Prostate gland (tissue), 2 donors: ENCODE data around the gene RGS3. TPM values are rescaled to one million over a fixed set of nuclear protein-coding genes. Genes with fewer than 3 reads are reported as not detected.
"Not testable (repeated sequence)": the region's sequence is repeated elsewhere in the genome, so short reads cannot be mapped to it uniquely, and the experiment has no call there.

Experiments
- DNase-seq: peaks from one replicate; pipeline ENCODE4 v3.0.0-alpha.2; 2019; ENCODE audit warnings: low spot score
- H3K27ac ChIP-seq, 2 donors: fragments of 200-600 bp; sonication (generic); 2 replicates each; pipeline ENCODE4 v1.5.1; 2017 to 2019
- H3K27me3 ChIP-seq: fragments of 200-600 bp; sonication (generic); replicated peaks from 2 replicates; pipeline ENCODE4 v1.5.1; 2019; ENCODE audit not compliant: insufficient read depth
- H3K36me3 ChIP-seq, 2 donors: fragments of 200-600 bp; sonication (generic); 1 replicate in 1 of 2; 2 replicates in 1 of 2; pipeline versions ENCODE4 v1.5.1 to v1.8.1; 2017 to 2019
- H3K4me1 ChIP-seq: fragments of 200-600 bp; sonication (generic); replicated peaks from 2 replicates; pipeline ENCODE4 v1.5.1; 2019
- H3K4me3 ChIP-seq, 2 donors: fragments of 200-600 bp; sonication (generic); 2 replicates each; pipeline ENCODE4 v1.5.1; 2017 to 2019
- H3K9me3 ChIP-seq: fragments of 200-600 bp; sonication (generic); 2 replicates; pipeline ENCODE4 v1.5.1; 2017
- CTCF ChIP-seq, 4 experiments: fragments of 200-600 bp in 2 of 4; fragments of 450-650 bp in 2 of 4; sonication (generic) in 2 of 4; IDR thresholded peaks; 1 replicate in 3 of 4; 2 replicates in 1 of 4; pipeline ENCODE4 v1.5.1; 2016 to 2019; ENCODE audit warnings: antibody characterized with exemption in 4 of 4, mild to moderate bottlenecking in 2 of 4, moderate library complexity in 2 of 4
- POLR2A ChIP-seq: fragments of 450-650 bp; IDR thresholded peaks from one replicate; pipeline ENCODE4 v1.6.1; 2016; ENCODE audit warnings: antibody characterized with exemption, mild to moderate bottlenecking
- POLR2AphosphoS5 ChIP-seq: sonication (generic); formaldehyde crosslinking; IDR thresholded peaks from one replicate; pipeline ENCODE4 v1.6.1; 2017; ENCODE audit warnings: antibody characterized with exemption
- WGBS: methylation state at CpG from one replicate; pipeline ENCODE4 v1.1.5; 2018; 5-methylcytosine and 5-hydroxymethylcytosine counted together
- intact Hi-C: fragments of 100-400 bp; cut with DNase I; formaldehyde crosslinking; loops from one replicate; pipeline ENCODE4 v1.14.2; 2022
- total RNA-seq, 2 donors: library from RNA; depleted of rRNA; stranded (reverse); fragments of >200 nt; gene quantifications; one replicate each; pipeline ENCODE4 v1.1.0, GENCODE V29; 2016

Gene RGS3
- total RNA-seq, 2 donors from 2014 or later: 26.5 to 98.9 TPM

GRCh38 chr9:113431191-113431590, 32.3 kb upstream of the RGS3 start:
- TF ChIP-seq POLR2AphosphoS5 (no peak), POLR2A (no peak), CTCF (IDR thresholded peaks at IDR 0.05) (no peak)
- Histone ChIP-seq H3K36me3 (no peaks in the 10 kb centered on the region), H3K27me3 (no peaks in the 10 kb centered on the region), H3K4me3 (no peak overlapping the region), H3K27ac (no peak overlapping the region), H3K4me1 (no peaks in the 10 kb centered on the region), H3K9me3 (no peaks in the 10 kb centered on the region)
- DNase-seq: no peak
- intact Hi-C loops: no loop called here

- WGBS: 72% methylated on average over 4 of the region's 4 CpGs
- TF ChIP-seq POLR2AphosphoS5: no peak
- no peak for TF ChIP-seq POLR2A
- TF ChIP-seq CTCF (IDR thresholded peaks at IDR 0.05): no peak
- Histone ChIP-seq H3K27me3 (no peaks in the 10 kb centered on the region), H3K9me3 (no peaks in the 10 kb centered on the region), H3K27ac (no peak overlapping the region), H3K4me3 (no peak overlapping the region), H3K36me3 (no peaks in the 10 kb centered on the region), H3K4me1 (no peaks in the 10 kb centered on the region)
- DNase-seq: no peak
- intact Hi-C loops: no loop called here
Observed at GRCh38 chr9:113436728-113437515, 26.6 kb upstream of the RGS3 start.

- WGBS: 63% methylated on average over 1 of the region's 1 CpG
- H3K36me3 ChIP-seq, H3K4me1 ChIP-seq, H3K27me3 ChIP-seq, H3K9me3 ChIP-seq, H3K4me3 ChIP-seq, intact Hi-C loops, DNase-seq, H3K27ac ChIP-seq: not testable (repeated sequence)
Observed at GRCh38 chr9:113437716-113438115, 25.8 kb upstream of the RGS3 start.

GRCh38 chr9:113444736-113445135, 18.8 kb upstream of the RGS3 start:
- WGBS: 94% methylated on average over 2 of the region's 2 CpGs
- Histone ChIP-seq H3K9me3 (no peaks in the 10 kb centered on the region), H3K36me3 (no peaks in the 10 kb centered on the region), H3K4me3 (no peak overlapping the region), H3K4me1 (no peaks in the 10 kb centered on the region), H3K27ac (no peak overlapping the region), H3K27me3 (no peaks in the 10 kb centered on the region)
- intact Hi-C loops: no loop called here
- no peak for TF ChIP-seq POLR2AphosphoS5
- TF ChIP-seq CTCF (IDR thresholded peaks at IDR 0.05): no peak
- no peak for TF ChIP-seq POLR2A
- no peak for DNase-seq

- H3K36me3 ChIP-seq: no peaks in the 10 kb centered on the region
- H3K9me3 ChIP-seq: no peaks in the 10 kb centered on the region
- no peak overlapping the region for H3K27ac ChIP-seq
- DNase-seq: no peak
- H3K27me3 ChIP-seq: no peaks in the 10 kb centered on the region
- intact Hi-C loops: loop anchor here (2.0 kb wide), 1 partner anchor 208 kb away; no protein-coding TSS in a partner anchor
- 61% methylated on average over 3 of the region's 3 CpGs for WGBS
- H3K4me1 ChIP-seq: no peaks in the 10 kb centered on the region
- TF ChIP-seq POLR2A (no peak), CTCF (IDR thresholded peaks at IDR 0.05) (peak; percentile 27 to 80 (median 77)), POLR2AphosphoS5 (no peak)
- no peak overlapping the region for H3K4me3 ChIP-seq
Observed at GRCh38 chr9:113446323-113446740, 17.2 kb upstream of the RGS3 start.
